CD4-positive, alpha-beta T cell treated with Interleukin-6 for 4 hours (primary cell): ENCODE measurements around the gene EFCAB6.
"Not testable (repeated sequence)": the region's sequence is repeated elsewhere in the genome, so short reads cannot be mapped to it uniquely, and the experiment has no call there.

Experiments
- DNase-seq: peaks from one replicate; pipeline ENCODE4 v3.0.0-alpha.2; 2020; ENCODE audit warnings: mixed read lengths

Gene EFCAB6

GRCh38 chr22:43689356-43689755, 122.7 kb downstream of the EFCAB6 start:
- no peak for DNase-seq

- DNase-seq: no peak
These were observed 129.3 kb downstream of the EFCAB6 start for GRCh38 chr22:43682851-43683250.

GRCh38 chr22:43681731-43682360, 130.3 kb downstream of the EFCAB6 start:
- DNase-seq: no peak

GRCh38 chr22:43670513-43670912, 141.6 kb downstream of the EFCAB6 start:
- DNase-seq: no peak

GRCh38 chr22:43669190-43669589, 142.9 kb downstream of the EFCAB6 start:
- no peak for DNase-seq

- DNase-seq: no peak
These were observed 144.4 kb downstream of the EFCAB6 start for GRCh38 chr22:43667656-43668055.

GRCh38 chr22:43666457-43666856, 145.6 kb downstream of the EFCAB6 start:
- DNase-seq: no peak

GRCh38 chr22:43658823-43659222, 153.3 kb downstream of the EFCAB6 start:
- no peak for DNase-seq

GRCh38 chr22:43656581-43656980, 155.5 kb downstream of the EFCAB6 start:
- not testable (repeated sequence) for DNase-seq

GRCh38 chr22:43654271-43654670, 157.8 kb downstream of the EFCAB6 start:
- no peak for DNase-seq

GRCh38 chr22:43652845-43653244, 159.3 kb downstream of the EFCAB6 start:
- no peak for DNase-seq

- DNase-seq: no peak
These were observed 168.7 kb downstream of the EFCAB6 start for GRCh38 chr22:43643387-43643786.

GRCh38 chr22:43642319-43643206, 169.5 kb downstream of the EFCAB6 start:
- DNase-seq: no peak

GRCh38 chr22:43639228-43639948, 172.7 kb downstream of the EFCAB6 start:
- no peak for DNase-seq

GRCh38 chr22:43637275-43638260, 174.5 kb downstream of the EFCAB6 start:
- no peak for DNase-seq

- DNase-seq: no peak
These were observed 176.0 kb downstream of the EFCAB6 start for GRCh38 chr22:43636086-43636485.

- no peak for DNase-seq
These were observed 177.0 kb downstream of the EFCAB6 start for GRCh38 chr22:43635101-43635500.

- no peak for DNase-seq
These were observed 177.8 kb downstream of the EFCAB6 start for GRCh38 chr22:43634316-43634715.

GRCh38 chr22:43633631-43634285, 178.3 kb downstream of the EFCAB6 start:
- no peak for DNase-seq

GRCh38 chr22:43631846-43632245, 180.3 kb downstream of the EFCAB6 start:
- DNase-seq: no peak

- no peak for DNase-seq
These were observed 180.9 kb downstream of the EFCAB6 start for GRCh38 chr22:43631201-43631600.

- no peak for DNase-seq
These were observed 181.7 kb downstream of the EFCAB6 start for GRCh38 chr22:43630451-43630850.
